H1 (cell line): ENCODE results near the gene RAG2. TPM values are rescaled to one million over a fixed set of nuclear protein-coding genes. Genes with fewer than 3 reads are reported as not detected.

Experiments
- CTCF ChIA-PET: fragments of 300-600 bp; sonication (Branson Sonifier 250); formaldehyde crosslinking; loops from one replicate; lab custom pipeline; 2021; ENCODE audit not compliant: partially characterized antibody; lab: Charles Lee
- POLR2A ChIA-PET: fragments of 300-600 bp; sonication (Branson Sonifier 250); formaldehyde crosslinking; loops from one replicate; lab custom pipeline; 2021; ENCODE audit warnings: inconsistent platforms; ENCODE audit not compliant: partially characterized antibody; lab: Charles Lee
- DNase-seq, 2 experiments: peaks; one replicate each; pipeline versions ENCODE4 v3.0.0 to v3.0.0-alpha.2; 2010 to 2022; ENCODE audit warnings: low spot score in 2 of 2, low read depth in 1 of 2, mixed read lengths in 1 of 2
- FAIRE-seq: peaks from 2 replicates; lab custom pipeline; 2011; peaks lifted over from hg19 to GRCh38; lab: Jason Lieb, UNC
- H2AFZ ChIP-seq: 2 replicates; pipeline ENCODE4 v1.8.1; 2012; ENCODE audit warnings: low read length, inconsistent platforms
- H2AK5ac ChIP-seq: 2 replicates; pipeline ENCODE4 v1.6.1; 2013; ENCODE audit warnings: low read depth, low read length
- H2BK120ac ChIP-seq: replicated peaks from 2 replicates; pipeline ENCODE3; 2013; ENCODE audit warnings: low read depth, low read length, inconsistent platforms
- H2BK12ac ChIP-seq: 2 replicates; pipeline ENCODE4 v1.6.1; 2013; ENCODE audit warnings: low read depth, low read length
- H2BK15ac ChIP-seq: 2 replicates; pipeline ENCODE4 v1.6.1; 2013; ENCODE audit warnings: low read length
- H2BK20ac ChIP-seq: 2 replicates; pipeline ENCODE4 v1.6.1; 2013; ENCODE audit warnings: low read length
- H2BK5ac ChIP-seq: 2 replicates; pipeline ENCODE4 v1.6.1; 2013; ENCODE audit warnings: low read depth, low read length
- H3K14ac ChIP-seq: 2 replicates; pipeline ENCODE4 v1.6.1; 2013; ENCODE audit warnings: inconsistent platforms; ENCODE audit not compliant: insufficient read length
- H3K18ac ChIP-seq: 2 replicates; pipeline ENCODE4 v1.6.1; 2013; ENCODE audit warnings: low read length; ENCODE audit errors: extremely low read depth
- H3K23ac ChIP-seq: 2 replicates; pipeline ENCODE4 v1.6.1; 2013; ENCODE audit warnings: inconsistent platforms; ENCODE audit not compliant: insufficient read length
- H3K23me2 ChIP-seq: 2 replicates; pipeline ENCODE4 v1.6.1; 2013; ENCODE audit warnings: low read depth, low read length
- H3K27ac ChIP-seq: 2 replicates; pipeline ENCODE4 v1.6.1; 2011; ENCODE audit warnings: low read depth, low read length, inconsistent platforms
- H3K27me3 ChIP-seq, 4 experiments: replicated peaks in 1 of 4; 1 replicate in 1 of 4; 2 replicates in 3 of 4; pipeline versions ENCODE4 v1.6.1 to v1.8.1; 2011 to 2013; ENCODE audit warnings: low read length in 3 of 4, mild to moderate bottlenecking in 3 of 4, inconsistent platforms in 2 of 4, mixed read lengths in 2 of 4, moderate library complexity in 1 of 4; ENCODE audit not compliant: control insufficient read depth in 3 of 4, insufficient read depth in 3 of 4; ENCODE audit errors: extremely low read depth in 1 of 4
- H3K36me3 ChIP-seq, 4 experiments: 2 replicates each; pipeline versions ENCODE4 v1.6.1 to v1.8.1; 2011 to 2013; ENCODE audit warnings: mild to moderate bottlenecking in 4 of 4, low read length in 3 of 4, moderate library complexity in 2 of 4, control low read depth in 1 of 4, inconsistent platforms in 1 of 4; ENCODE audit not compliant: insufficient read depth in 4 of 4, control insufficient read depth in 2 of 4
- H3K4ac ChIP-seq: replicated peaks from 2 replicates; pipeline ENCODE3; 2013; ENCODE audit warnings: low read length, low read depth, mixed read lengths, inconsistent platforms; ENCODE audit not compliant: insufficient read length
- H3K4me1 ChIP-seq, 4 experiments: replicated peaks in 1 of 4; 1 replicate in 1 of 4; 2 replicates in 3 of 4; pipeline versions ENCODE4 v1.6.1 to v1.8.1; 2011 to 2013; ENCODE audit warnings: low read length in 3 of 4, inconsistent platforms in 2 of 4, mixed read lengths in 1 of 4; ENCODE audit not compliant: insufficient read depth in 4 of 4, control insufficient read depth in 3 of 4
- H3K4me2 ChIP-seq, 2 experiments: 2 replicates each; pipeline versions ENCODE4 v1.6.1 to v1.8.1; 2011 to 2013; ENCODE audit warnings: low read depth in 2 of 2, low read length in 2 of 2, control low read depth in 1 of 2, inconsistent platforms in 1 of 2, mild to moderate bottlenecking in 1 of 2; ENCODE audit not compliant: insufficient read depth in 1 of 2
- H3K4me3 ChIP-seq, 4 experiments: fragments of 200-600, 300-600 bp in 1 of 4; sonication (generic), shearing (Covaris generic), sonication (Bioruptor Twin) in 1 of 4; 2 replicates each; pipeline versions ENCODE4 v1.5.1 to v1.8.1; 2011 to 2016; ENCODE audit warnings: low read length in 4 of 4, low read depth in 3 of 4, control low read depth in 2 of 4, inconsistent platforms in 2 of 4, mild to moderate bottlenecking in 2 of 4, mixed read lengths in 1 of 4, moderate library complexity in 1 of 4; ENCODE audit not compliant: insufficient read depth in 2 of 4; ENCODE audit errors: extremely low read depth in 1 of 4
- H3K56ac ChIP-seq: replicated peaks from 2 replicates; pipeline ENCODE3; 2013; ENCODE audit warnings: low read depth, mild to moderate bottlenecking, mixed read lengths, low read length, inconsistent platforms; ENCODE audit not compliant: insufficient read length
- H3K79me1 ChIP-seq: 2 replicates; pipeline ENCODE4 v1.6.1; 2013; ENCODE audit warnings: low read depth, low read length, control low read depth
- H3K79me2 ChIP-seq, 2 experiments: 2 replicates each; pipeline versions ENCODE4 v1.6.1 to v1.8.1; 2012 to 2013; ENCODE audit warnings: low read length in 2 of 2, mild to moderate bottlenecking in 2 of 2, inconsistent platforms in 1 of 2; ENCODE audit not compliant: insufficient read depth in 2 of 2, control insufficient read depth in 1 of 2
- H3K9ac ChIP-seq, 4 experiments: replicated peaks in 1 of 4; 1 replicate in 1 of 4; 2 replicates in 3 of 4; pipeline versions ENCODE4 v1.6.1 to v1.8.1; 2011 to 2013; ENCODE audit warnings: low read depth in 3 of 4, low read length in 3 of 4, control low read depth in 2 of 4, mild to moderate bottlenecking in 2 of 4, moderate library complexity in 2 of 4, inconsistent platforms in 1 of 4; ENCODE audit errors: extremely low read depth in 1 of 4
- H3K9me3 ChIP-seq, 2 experiments: 2 replicates each; pipeline versions ENCODE4 v1.6.1 to v1.8.1; 2012 to 2013; ENCODE audit warnings: mild to moderate bottlenecking in 2 of 2, moderate library complexity in 2 of 2, control low read depth in 1 of 2, inconsistent platforms in 1 of 2, low read depth in 1 of 2, low read length in 1 of 2, mixed read lengths in 1 of 2; ENCODE audit not compliant: insufficient read depth in 2 of 2
- H4K20me1 ChIP-seq, 2 experiments: replicated peaks in 1 of 2; 2 replicates each; pipeline versions ENCODE3 to v1.8.1; 2011 to 2013; ENCODE audit warnings: inconsistent platforms in 2 of 2, low read length in 2 of 2, mild to moderate bottlenecking in 1 of 2; ENCODE audit not compliant: insufficient read depth in 2 of 2, control insufficient read depth in 1 of 2
- H4K5ac ChIP-seq: 2 replicates; pipeline ENCODE4 v1.6.1; 2013; ENCODE audit warnings: low read length, low read depth, mixed read lengths, inconsistent platforms; ENCODE audit not compliant: insufficient read length
- H4K8ac ChIP-seq: 2 replicates; pipeline ENCODE4 v1.8.0; 2013; ENCODE audit warnings: mild to moderate bottlenecking, moderate library complexity, low read length, inconsistent platforms; ENCODE audit not compliant: insufficient read depth; ENCODE audit errors: extremely low read depth
- H4K91ac ChIP-seq: replicated peaks from 2 replicates; pipeline ENCODE3; 2013; ENCODE audit warnings: low read length, mixed read lengths, inconsistent platforms; ENCODE audit not compliant: insufficient read length
- CEBPB ChIP-seq: IDR thresholded peaks from 2 replicates; pipeline ENCODE4 v1.6.1; 2012; ENCODE audit warnings: low read depth, low read length
- FOSL1 ChIP-seq: IDR thresholded peaks from 2 replicates; pipeline ENCODE4 v1.6.1; 2011; ENCODE audit warnings: mild to moderate bottlenecking, low read depth, low read length, moderate library complexity; ENCODE audit not compliant: insufficient read depth
- HDAC2 ChIP-seq, 2 experiments: fragments of 300-600 bp in 1 of 2; sonication (generic) in 1 of 2; IDR thresholded peaks; 2 replicates each; pipeline ENCODE4 v1.6.1; 2011 to 2012; ENCODE audit warnings: low read depth in 2 of 2, low read length in 2 of 2, mild to moderate bottlenecking in 2 of 2, moderate library complexity in 2 of 2, borderline replicate concordance in 1 of 2, inconsistent platforms in 1 of 2
- HDAC6 ChIP-seq: IDR thresholded peaks from one replicate; pipeline ENCODE4 v1.7.1; 2012; ENCODE audit warnings: low read depth, mild to moderate bottlenecking, inconsistent platforms, low read length, moderate library complexity
- MAX ChIP-seq: IDR thresholded peaks from 2 replicates; pipeline ENCODE4 v1.6.1; 2012; ENCODE audit warnings: inconsistent platforms
- POLR2A ChIP-seq, 2 experiments: IDR thresholded peaks; 1 replicate in 1 of 2; 2 replicates in 1 of 2; pipeline ENCODE4 v1.6.1; 2011; ENCODE audit warnings: low read depth in 2 of 2, low read length in 2 of 2, mild to moderate bottlenecking in 2 of 2; ENCODE audit errors: control extremely low read depth in 1 of 2
- POU5F1 ChIP-seq: IDR thresholded peaks from 2 replicates; pipeline ENCODE4 v1.6.1; 2011; ENCODE audit warnings: low read depth, mild to moderate bottlenecking, low read length, moderate library complexity
- RBBP5 ChIP-seq: IDR thresholded peaks from 2 replicates; pipeline ENCODE4 v1.7.1; 2012; ENCODE audit warnings: low read depth, mild to moderate bottlenecking, inconsistent platforms, low read length, moderate library complexity, borderline replicate concordance
- RNF2 ChIP-seq: fragments of 200-900, 300-1000 bp; sonication (generic); IDR thresholded peaks from 2 replicates; pipeline ENCODE4 v1.7.1; 2016; ENCODE audit warnings: borderline replicate concordance, low read depth, mild to moderate bottlenecking, antibody characterized with exemption, low read length; ENCODE audit not compliant: poor library complexity, severe bottlenecking; ENCODE audit errors: missing control alignments
- SIRT6 ChIP-seq: IDR thresholded peaks from one replicate; pipeline ENCODE4 v1.7.1; 2012; ENCODE audit warnings: low read length, inconsistent platforms
- ZNF274 ChIP-seq: IDR thresholded peaks from 2 replicates; pipeline ENCODE4 v1.7.0; 2012; ENCODE audit warnings: low read length, borderline replicate concordance; ENCODE audit errors: extremely low read depth
- WGBS, 2 experiments: shearing (Covaris generic) in 1 of 2; methylation state at CpG; one replicate each; pipeline versions ENCODE4 v1.1.6 to v1.1.7; 2013 to 2015; ENCODE audit warnings: low lambda C conversion rate in 2 of 2, mixed read lengths in 2 of 2, inconsistent platforms in 1 of 2, low coverage in 1 of 2, missing lambda C conversion rate in 1 of 2; ENCODE audit not compliant: insufficient replicate concordance in 2 of 2, insufficient coverage in 1 of 2, insufficient read length in 1 of 2; ENCODE audit errors: extremely low coverage in 1 of 2, missing lambda C conversion rate in 1 of 2; 5-methylcytosine and 5-hydroxymethylcytosine counted together
- polyA plus RNA-seq, 7 experiments: library from polyadenylated mRNA; depleted of rRNA in 3 of 7; stranded (reverse) in 5 of 7; unstranded in 2 of 7; fragments of >200 nt in 5 of 7; fragments of 200-250 nt in 2 of 7; gene quantifications; 1 replicate in 5 of 7; 2 replicates in 1 of 7; 4 replicates in 1 of 7; pipeline versions ENCODE4 v1.2.1 to v1.2.3, GENCODE V29; 2011 to 2013; ENCODE audit warnings: missing spikeins in 2 of 7, mixed read lengths in 2 of 7
- total RNA-seq: library from RNA; stranded (reverse); fragmentation: NEBNext Ultra II Directional; extraction: Animal tissue kit (Norgen Biotek cat#: 25700); gene quantifications from 2 replicates; pipeline ENCODE4 v1.2.1, GENCODE V29; 2021
- TF ChIP-seq, protein P1 (sequence below): IDR thresholded peaks from 2 replicates; pipeline ENCODE4 v1.6.1; 2012; ENCODE audit warnings: inconsistent platforms

The RAG2 gene
- total and polyA plus RNA-seq, 2 of the 8 experiments (the other 6 are each of a cell fraction or from before 2014, with no cell fraction given): not detected

GRCh38 chr11:36600180-36600579 lies 2.1 kb upstream of the RAG2 start:
- H2BK20ac ChIP-seq: no peak overlapping the region
- ChIA-PET POLR2A (no interaction called here), CTCF (interaction anchor here (1.0 to 1.1 kb wide), 2 partner anchors 107 to 147 kb away, joined by 3 read pairs; no protein-coding TSS in a partner anchor)
- 77% methylated on average over 7 of the region's 7 CpGs; no CpG with 5 or more reads in 1 of the 2 experiments for WGBS, 2 experiments
- no peaks in the 10 kb centered on the region for H3K23me2 ChIP-seq
- no peaks in the 10 kb centered on the region for H3K36me3 ChIP-seq
- H3K4ac ChIP-seq: no peak overlapping the region
- no peaks in the 10 kb centered on the region for H3K27me3 ChIP-seq
- no peak overlapping the region for H3K56ac ChIP-seq
- DNase-seq (peak in 1 of 2 experiments; percentile 49), FAIRE-seq (no peak)
- no peak overlapping the region; a peak in 1 of 7 replicates for H3K9ac ChIP-seq
- no peak overlapping the region for H3K23ac ChIP-seq
- H3K9me3 ChIP-seq: no peaks in the 10 kb centered on the region
- no peak overlapping the region for H3K27ac ChIP-seq
- no peaks in the 10 kb centered on the region for H4K20me1 ChIP-seq
- no peak overlapping the region for H4K5ac ChIP-seq
- H3K4me3 ChIP-seq: no peak overlapping the region
- H2BK15ac ChIP-seq: no peak overlapping the region
- no peak overlapping the region for H3K14ac ChIP-seq
- H2BK12ac ChIP-seq: no peak overlapping the region
- no peak overlapping the region for H3K4me2 ChIP-seq
- no peaks in the 10 kb centered on the region for H3K79me1 ChIP-seq
- no peaks in the 10 kb centered on the region for H3K79me2 ChIP-seq
- no peak overlapping the region for H4K91ac ChIP-seq
- H3K4me1 ChIP-seq: no peaks in the 10 kb centered on the region; a peak in 1 of 7 replicates
- no peak overlapping the region for H2AK5ac ChIP-seq
- H3K18ac ChIP-seq: no peak overlapping the region
- no peak overlapping the region for H2BK120ac ChIP-seq
- H2AFZ ChIP-seq: no peak overlapping the region
- H4K8ac ChIP-seq: no peak overlapping the region
- no peak overlapping the region for H2BK5ac ChIP-seq
- no peak for TF ChIP-seq RNF2
- TF ChIP-seq HDAC6: no peak
- no peak for TF ChIP-seq HDAC2 (IDR thresholded peaks at IDR 0.05; ENCODE audit: borderline replicate concordance in 1 of 2, low read depth in 2 of 2, low read length in 2 of 2)
- TF ChIP-seq ZNF274: no peak
- no peak for TF ChIP-seq RBBP5
- no peak for TF ChIP-seq POLR2A (IDR thresholded peaks at IDR 0.05; ENCODE audit: control extremely low read depth in 1 of 2, low read depth in 2 of 2, low read length in 2 of 2)
- TF ChIP-seq FOSL1: no peak
- no peak for TF ChIP-seq SIRT6
- no peak for TF ChIP-seq CEBPB
- TF ChIP-seq POU5F1: no peak
- TF ChIP-seq, protein P1, sequence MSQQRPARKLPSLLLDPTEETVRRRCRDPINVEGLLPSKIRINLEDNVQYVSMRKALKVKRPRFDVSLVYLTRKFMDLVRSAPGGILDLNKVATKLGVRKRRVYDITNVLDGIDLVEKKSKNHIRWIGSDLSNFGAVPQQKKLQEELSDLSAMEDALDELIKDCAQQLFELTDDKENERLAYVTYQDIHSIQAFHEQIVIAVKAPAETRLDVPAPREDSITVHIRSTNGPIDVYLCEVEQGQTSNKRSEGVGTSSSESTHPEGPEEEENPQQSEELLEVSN: no peak
- TF ChIP-seq MAX: no peak
